H9 (cell line): Measurements from ENCODE around the gene AHNAK2. TPM values are rescaled to one million over a fixed set of nuclear protein-coding genes. Genes with fewer than 3 reads are reported as not detected.

Experiments used
- DNase-seq: peaks from one replicate; pipeline ENCODE4 v3.0.0-alpha.2; 2017
- H2AFZ ChIP-seq: one replicate; pipeline ENCODE4 v1.6.1; 2013; ENCODE audit warnings: mild to moderate bottlenecking, low read length, control low read depth, moderate library complexity
- H2AK5ac ChIP-seq: 2 replicates; pipeline ENCODE4 v1.6.1; 2013; ENCODE audit warnings: low read length, control low read depth, mixed read lengths; ENCODE audit not compliant: insufficient read length
- H2BK120ac ChIP-seq: one replicate; pipeline ENCODE4 v1.6.1; 2013; ENCODE audit warnings: low read depth, mild to moderate bottlenecking, low read length, control low read depth, inconsistent platforms; ENCODE audit not compliant: poor library complexity, severe bottlenecking
- H2BK12ac ChIP-seq: 2 replicates; pipeline ENCODE4 v1.6.1; 2013; ENCODE audit warnings: low read length, control low read depth, mixed read lengths, low read depth; ENCODE audit not compliant: insufficient read length
- H2BK15ac ChIP-seq: 2 replicates; pipeline ENCODE4 v1.6.1; 2013; ENCODE audit warnings: low read depth, low read length, control low read depth
- H2BK20ac ChIP-seq: one replicate; pipeline ENCODE4 v1.6.1; 2013; ENCODE audit warnings: low read depth, mild to moderate bottlenecking, low read length, control low read depth, inconsistent platforms; ENCODE audit not compliant: poor library complexity, severe bottlenecking
- H2BK5ac ChIP-seq: 2 replicates; pipeline ENCODE4 v1.6.1; 2013; ENCODE audit warnings: low read length, control low read depth, mixed read lengths; ENCODE audit not compliant: insufficient read length
- H3K14ac ChIP-seq: 2 replicates; pipeline ENCODE4 v1.6.1; 2013; ENCODE audit warnings: low read length, control low read depth; ENCODE audit not compliant: insufficient read depth
- H3K18ac ChIP-seq: 2 replicates; pipeline ENCODE4 v1.6.1; 2013; ENCODE audit warnings: low read depth, mild to moderate bottlenecking, mixed read lengths, low read length, control low read depth; ENCODE audit not compliant: insufficient read length
- H3K23ac ChIP-seq: 2 replicates; pipeline ENCODE4 v1.6.1; 2013; ENCODE audit warnings: low read length, control low read depth, mixed read lengths, low read depth; ENCODE audit not compliant: insufficient read length
- H3K23me2 ChIP-seq: 2 replicates; pipeline ENCODE4 v1.6.1; 2013; ENCODE audit warnings: low read depth, mild to moderate bottlenecking, mixed read lengths, low read length, control low read depth; ENCODE audit not compliant: insufficient read length, poor library complexity, severe bottlenecking
- H3K27ac ChIP-seq: 2 replicates; pipeline ENCODE4 v1.5.1; 2013; ENCODE audit warnings: low read length, control low read depth, mixed read lengths, low read depth; ENCODE audit not compliant: insufficient read length
- H3K27me3 ChIP-seq: 2 replicates; pipeline ENCODE4 v1.6.1; 2013; ENCODE audit warnings: low read length, control low read depth, inconsistent platforms; ENCODE audit not compliant: insufficient read depth
- H3K4ac ChIP-seq: 2 replicates; pipeline ENCODE4 v1.6.1; 2013; ENCODE audit warnings: low read depth, mild to moderate bottlenecking, control low read depth, inconsistent platforms, low read length, moderate library complexity
- H3K4me1 ChIP-seq: 2 replicates; pipeline ENCODE4 v1.6.1; 2013; ENCODE audit warnings: low read length, control low read depth, inconsistent platforms; ENCODE audit not compliant: insufficient read depth
- H3K4me2 ChIP-seq: 2 replicates; pipeline ENCODE4 v1.6.1; 2013; ENCODE audit warnings: low read length, control low read depth, mixed read lengths; ENCODE audit not compliant: insufficient read length, insufficient read depth
- H3K56ac ChIP-seq: 2 replicates; pipeline ENCODE4 v1.6.1; 2013; ENCODE audit warnings: low read depth, mild to moderate bottlenecking, mixed read lengths, low read length, control low read depth; ENCODE audit not compliant: insufficient read length
- H3K79me1 ChIP-seq: 2 replicates; pipeline ENCODE4 v1.6.1; 2013; ENCODE audit warnings: low read depth, mild to moderate bottlenecking, moderate library complexity, low read length, control low read depth, inconsistent platforms; ENCODE audit not compliant: insufficient read depth, poor library complexity, severe bottlenecking
- H3K79me2 ChIP-seq: 2 replicates; pipeline ENCODE4 v1.6.1; 2013; ENCODE audit warnings: low read length, control low read depth, inconsistent platforms; ENCODE audit not compliant: insufficient read depth
- H3K9ac ChIP-seq: 2 replicates; pipeline ENCODE4 v1.6.1; 2013; ENCODE audit warnings: low read length, control low read depth, mixed read lengths; ENCODE audit not compliant: insufficient read length; ENCODE audit errors: extremely low read depth
- H3K9me3 ChIP-seq: one replicate; pipeline ENCODE4 v1.6.1; 2013; ENCODE audit warnings: low read depth, low read length, inconsistent platforms; ENCODE audit not compliant: control insufficient read depth
- H3T11ph ChIP-seq: one replicate; pipeline ENCODE4 v1.6.1; 2013; ENCODE audit warnings: mild to moderate bottlenecking, low read length, control low read depth, inconsistent platforms
- H4K20me1 ChIP-seq: one replicate; pipeline ENCODE4 v1.6.1; 2013; ENCODE audit not compliant: control insufficient read depth, insufficient read length, insufficient read depth
- H4K5ac ChIP-seq: 2 replicates; pipeline ENCODE4 v1.6.1; 2013; ENCODE audit warnings: low read depth, mild to moderate bottlenecking, mixed read lengths, low read length, control low read depth; ENCODE audit not compliant: insufficient read length
- H4K8ac ChIP-seq: replicated peaks from 2 replicates; pipeline ENCODE4 v1.6.1; 2013; ENCODE audit warnings: low read length, control low read depth, mixed read lengths, low read depth; ENCODE audit not compliant: insufficient read length
- H4K91ac ChIP-seq: 2 replicates; pipeline ENCODE4 v1.6.1; 2013; ENCODE audit warnings: low read depth, mild to moderate bottlenecking, moderate library complexity, mixed read lengths, low read length, control low read depth; ENCODE audit not compliant: insufficient read length
- H3K27ac Mint-ChIP-seq, 3 experiments: 2 replicates in 2 of 3; 3 replicates in 1 of 3; pipeline ENCODE4 v1.8.0; 2020 to 2021; ENCODE audit warnings: mixed read lengths in 3 of 3, mild to moderate bottlenecking in 1 of 3, moderate library complexity in 1 of 3
- H3K27me3 Mint-ChIP-seq: 2 replicates; pipeline ENCODE4 v1.8.0; 2021; ENCODE audit warnings: low read depth, mild to moderate bottlenecking, moderate library complexity, mixed read lengths
- H3K36me3 Mint-ChIP-seq, 3 experiments: 2 replicates in 2 of 3; 3 replicates in 1 of 3; pipeline ENCODE4 v1.8.0; 2020 to 2021; ENCODE audit warnings: low read depth in 3 of 3, mixed read lengths in 3 of 3; ENCODE audit not compliant: insufficient read depth in 1 of 3
- H3K4me1 Mint-ChIP-seq, 2 experiments: 2 replicates each; pipeline ENCODE4 v1.8.0; 2020; ENCODE audit warnings: mixed read lengths in 2 of 2
- H3K4me3 Mint-ChIP-seq, 2 experiments: 2 replicates in 1 of 2; 3 replicates in 1 of 2; pipeline ENCODE4 v1.8.0; 2020 to 2021; ENCODE audit warnings: mild to moderate bottlenecking in 2 of 2, mixed read lengths in 2 of 2, moderate library complexity in 1 of 2
- H3K9me3 Mint-ChIP-seq, 2 experiments: 2 replicates in 1 of 2; 3 replicates in 1 of 2; pipeline ENCODE4 v1.8.0; 2020; ENCODE audit warnings: mild to moderate bottlenecking in 2 of 2, mixed read lengths in 2 of 2, moderate library complexity in 1 of 2
- CTCF ChIP-seq: fragments of 200-600 bp; sonication (generic); conservative IDR thresholded peaks from 3 replicates; pipeline ENCODE4 v1.8.0; 2021; ENCODE audit warnings: antibody characterized with exemption, mild to moderate bottlenecking
- WGBS: extraction: QIAGEN DNeasy Blood & Tissue Kit; methylation state at CpG from one replicate; pipeline ENCODE4 v1.1.7; 2013; ENCODE audit warnings: missing lambda C conversion rate, low lambda C conversion rate, mixed read lengths; ENCODE audit not compliant: insufficient read length; ENCODE audit errors: extremely low coverage; 5-methylcytosine and 5-hydroxymethylcytosine counted together
- total RNA-seq: library from RNA; stranded (reverse); gene quantifications from 2 replicates; pipeline ENCODE4 v1.2.1, GENCODE V29; 2021

Gene AHNAK2
- total RNA-seq, 1 experiment from 2014 or later = 2.8 TPM

DNA sequence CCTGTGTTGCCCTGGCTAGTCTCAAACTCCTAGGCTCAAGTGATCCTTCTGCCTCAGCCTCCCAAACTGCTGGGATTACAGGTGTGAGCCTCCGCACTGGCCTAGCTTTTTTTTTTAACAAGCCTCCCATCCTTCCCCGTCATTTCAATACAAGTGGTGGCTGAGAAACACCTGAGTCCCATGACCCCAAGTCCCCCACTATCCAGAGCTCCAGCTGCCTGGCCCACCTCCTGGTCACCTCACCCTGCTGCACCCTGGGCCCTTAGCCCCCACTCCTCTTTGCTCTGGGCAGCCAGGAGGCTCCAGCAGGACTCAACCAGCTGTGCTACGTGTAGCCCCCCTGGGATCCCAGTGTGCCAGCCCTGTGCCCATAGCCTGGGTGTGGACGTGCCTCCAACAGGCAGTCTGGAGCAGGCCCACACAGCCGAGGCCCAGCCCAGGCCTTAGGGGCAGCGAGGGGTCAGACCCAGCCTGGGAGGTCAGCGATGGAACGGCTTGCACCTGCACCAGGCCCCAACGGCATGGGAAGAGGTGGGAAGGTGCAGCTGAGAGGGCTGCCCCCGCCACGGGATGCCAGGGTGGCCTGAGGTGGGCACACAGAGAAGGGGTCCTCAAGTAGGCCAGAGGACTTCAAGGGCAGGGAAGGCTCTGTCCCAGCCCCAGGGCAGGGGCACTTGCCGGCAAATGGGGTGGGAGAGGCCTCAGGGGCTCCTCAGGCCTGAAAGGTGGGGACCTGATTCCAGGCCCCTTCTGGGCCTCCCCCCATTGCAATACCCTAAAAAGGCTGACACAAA lies 6.5 kb downstream of the AHNAK2 start:
- Histone ChIP-seq H3K9ac (no peak overlapping the region), H2BK120ac (no peak overlapping the region)
- no CpG with 5 or more reads among the region's 12 CpGs for WGBS

More for the DNA sequence above, 6.5 kb downstream of the AHNAK2 start:
- no peak overlapping the region for H2BK5ac ChIP-seq
- TF ChIP-seq CTCF = no peak
- no peak overlapping the region for H2BK12ac ChIP-seq
- peaks cover 3% of the 10 kb centered on the region; the same call in 1 of the 2 replicates for H3K4me1 ChIP-seq
- no peak overlapping the region for H3K56ac ChIP-seq
- peaks cover 25% of the 10 kb centered on the region for H3K27me3 Mint-ChIP-seq
- no peak overlapping the region for H3K4ac ChIP-seq
- H3K4me3 Mint-ChIP-seq = no peak overlapping the region
- H3K79me1 ChIP-seq = no peaks in the 10 kb centered on the region
- H3K36me3 Mint-ChIP-seq = no peaks in the 10 kb centered on the region
- H2AFZ ChIP-seq = no peak overlapping the region
- H2BK15ac ChIP-seq = no peak overlapping the region
- H4K8ac ChIP-seq = no peak overlapping the region
- no peaks in the 10 kb centered on the region for H3K9me3 ChIP-seq
- H3K9me3 Mint-ChIP-seq = no peaks in the 10 kb centered on the region; a peak in 1 of 5 replicates
- no peak overlapping the region for H4K5ac ChIP-seq
- no peak overlapping the region; the same call in 1 of the 2 replicates for H3K14ac ChIP-seq
- H3K79me2 ChIP-seq = no peaks in the 10 kb centered on the region
- no peak overlapping the region for H4K91ac ChIP-seq
- peaks cover 14 to 33% of the 10 kb centered on the region in 2 experiments for H3K4me1 Mint-ChIP-seq
- no peak overlapping the region for H3K23ac ChIP-seq
- no peak overlapping the region for H3K4me2 ChIP-seq
- H3K23me2 ChIP-seq = peaks cover 6% of the 10 kb centered on the region
- no peak overlapping the region for H2BK20ac ChIP-seq
- peaks cover 4% of the 10 kb centered on the region for H4K20me1 ChIP-seq
- DNase-seq = no peak
- no peak overlapping the region for H3K27ac ChIP-seq
- H3K18ac ChIP-seq = no peak overlapping the region
- H3K27ac Mint-ChIP-seq = no peak overlapping the region; a peak in 1 of 7 replicates
- H2AK5ac ChIP-seq = no peak overlapping the region
- H3T11ph ChIP-seq = no peak overlapping the region
- H3K27me3 ChIP-seq = no peaks in the 10 kb centered on the region; the same call in 1 of the 2 replicates
